IMR-90 (cell line): ENCODE data around the gene EDN2. TPM values are rescaled to one million over a fixed set of nuclear protein-coding genes. Genes with fewer than 3 reads are reported as not detected.

ENCODE experiments used
- ATAC-seq: fragments of 200-7000 bp; cut with Tn5 transposase; 2 replicates; pipeline ENCODE4 v1.9.1; 2020; ENCODE audit warnings: low read depth, mild to moderate bottlenecking, moderate library complexity
- BruUV-seq: library from RNA; stranded (reverse); fragments of 400-500 nt; replicated peaks from 2 replicates; lab custom pipeline; 2021; lab: Mats Ljungman, UMichigan
- CTCF ChIA-PET: fragments of 300-600 bp; formaldehyde crosslinking; extraction: SDS; loops from one replicate; lab custom pipeline; 2021; ENCODE audit warnings: antibody characterized with exemption; lab: Yijun Ruan, JAX
- POLR2A ChIA-PET: fragments of 300-600 bp; sonication (Branson Sonifier 250); formaldehyde crosslinking; loops from one replicate; lab custom pipeline; 2022; ENCODE audit warnings: antibody characterized with exemption; ENCODE audit not compliant: unreplicated experiment; lab: Charles Lee
- DNase-seq: peaks from one replicate; pipeline ENCODE4 v3.0.0; 2013
- H2AFZ ChIP-seq: replicated peaks from 2 replicates; pipeline ENCODE3; 2013; ENCODE audit warnings: low read length, mild to moderate bottlenecking; ENCODE audit not compliant: poor library complexity
- H2AK5ac ChIP-seq: 2 replicates; pipeline ENCODE4 v1.6.1; 2013; ENCODE audit warnings: low read depth, low read length, inconsistent platforms
- H2AK9ac ChIP-seq: replicated peaks from 2 replicates; pipeline ENCODE3; 2013; ENCODE audit warnings: mild to moderate bottlenecking, low read depth, low read length, moderate library complexity; ENCODE audit not compliant: poor library complexity
- H2BK120ac ChIP-seq: 2 replicates; pipeline ENCODE4 v1.6.1; 2013; ENCODE audit warnings: low read depth, low read length, inconsistent platforms
- H2BK15ac ChIP-seq: 3 replicates; pipeline ENCODE4 v1.6.1; 2013; ENCODE audit warnings: low read depth, low read length, inconsistent platforms
- H2BK20ac ChIP-seq: 2 replicates; pipeline ENCODE4 v1.6.1; 2013; ENCODE audit warnings: low read depth, mild to moderate bottlenecking, inconsistent platforms, low read length, moderate library complexity
- H2BK5ac ChIP-seq: 2 replicates; pipeline ENCODE4 v1.6.1; 2013; ENCODE audit warnings: mild to moderate bottlenecking, low read depth, low read length, inconsistent platforms; ENCODE audit not compliant: poor library complexity, severe bottlenecking
- H3K14ac ChIP-seq: replicated peaks from 2 replicates; pipeline ENCODE4 v1.6.1; 2013; ENCODE audit warnings: low read depth, low read length, inconsistent platforms
- H3K18ac ChIP-seq: 2 replicates; pipeline ENCODE4 v1.6.1; 2013; ENCODE audit warnings: low read depth, low read length, control low read depth
- H3K23ac ChIP-seq: 2 replicates; pipeline ENCODE4 v1.6.1; 2013; ENCODE audit warnings: low read depth, low read length, inconsistent platforms
- H3K27ac ChIP-seq: 2 replicates; pipeline ENCODE4 v1.5.1; 2013; ENCODE audit warnings: mild to moderate bottlenecking, control low read depth, low read length; ENCODE audit not compliant: insufficient read depth
- H3K27me3 ChIP-seq: 2 replicates; pipeline ENCODE4 v1.6.1; 2013; ENCODE audit warnings: low read length; ENCODE audit not compliant: control insufficient read depth, insufficient read depth
- H3K36me3 ChIP-seq: 2 replicates; pipeline ENCODE4 v1.6.1; 2013; ENCODE audit warnings: low read length, mixed read lengths; ENCODE audit not compliant: control insufficient read depth, insufficient read depth
- H3K4ac ChIP-seq: 2 replicates; pipeline ENCODE4 v1.6.1; 2013; ENCODE audit warnings: low read depth, low read length, inconsistent platforms
- H3K4me1 ChIP-seq: 2 replicates; pipeline ENCODE4 v1.6.1; 2013; ENCODE audit warnings: low read length, mixed read lengths; ENCODE audit not compliant: control insufficient read depth, insufficient read depth
- H3K4me2 ChIP-seq: 2 replicates; pipeline ENCODE4 v1.6.1; 2013; ENCODE audit warnings: low read depth, mild to moderate bottlenecking, control low read depth, low read length, moderate library complexity
- H3K4me3 ChIP-seq: 2 replicates; pipeline ENCODE4 v1.5.1; 2013; ENCODE audit warnings: low read depth, mild to moderate bottlenecking, control low read depth, low read length, moderate library complexity; ENCODE audit not compliant: insufficient read depth
- H3K56ac ChIP-seq: 2 replicates; pipeline ENCODE4 v1.6.1; 2013; ENCODE audit warnings: low read length, inconsistent platforms; ENCODE audit not compliant: insufficient read depth; ENCODE audit errors: extremely low read depth
- H3K79me1 ChIP-seq, 2 experiments: 2 replicates each; pipeline ENCODE4 v1.6.1; 2013; ENCODE audit warnings: low read length in 2 of 2, inconsistent platforms in 1 of 2, low read depth in 1 of 2
- H3K9ac ChIP-seq: 2 replicates; pipeline ENCODE4 v1.6.1; 2013; ENCODE audit warnings: low read depth, low read length, control low read depth
- H3K9me1 ChIP-seq: 2 replicates; pipeline ENCODE4 v1.6.1; 2013; ENCODE audit warnings: low read length, inconsistent platforms; ENCODE audit not compliant: insufficient read depth
- H3K9me3 ChIP-seq: 2 replicates; pipeline ENCODE4 v1.6.1; 2013; ENCODE audit warnings: low read length; ENCODE audit not compliant: control insufficient read depth, insufficient read depth
- H4K20me1 ChIP-seq: 2 replicates; pipeline ENCODE4 v1.6.1; 2013; ENCODE audit warnings: low read length, inconsistent platforms; ENCODE audit not compliant: insufficient read depth
- H4K5ac ChIP-seq: 2 replicates; pipeline ENCODE4 v1.6.1; 2013; ENCODE audit warnings: mild to moderate bottlenecking, low read depth, low read length, control low read depth
- H4K8ac ChIP-seq, 2 experiments: 2 replicates each; pipeline ENCODE4 v1.6.1; 2013; ENCODE audit warnings: low read depth in 2 of 2, low read length in 2 of 2, control low read depth in 1 of 2, inconsistent platforms in 1 of 2
- H4K91ac ChIP-seq: 2 replicates; pipeline ENCODE4 v1.6.1; 2013; ENCODE audit warnings: low read depth, low read length, inconsistent platforms; ENCODE audit not compliant: insufficient read depth
- BHLHE40 ChIP-seq: fragments of 150-350 bp; IDR thresholded peaks from 2 replicates; pipeline ENCODE4 v1.6.1; 2016; ENCODE audit warnings: mild to moderate bottlenecking, low read depth, low read length
- CEBPB ChIP-seq: IDR thresholded peaks from 2 replicates; pipeline ENCODE4 v1.6.1; 2012; ENCODE audit warnings: low read depth, low read length, improper control_type of control experiment
- CHD1 ChIP-seq: IDR thresholded peaks from 2 replicates; pipeline ENCODE4 v1.6.1; 2012; ENCODE audit warnings: low read depth, low read length, improper control_type of control experiment
- ELK1 ChIP-seq: fragments of 150-350 bp; IDR thresholded peaks from 2 replicates; pipeline ENCODE4 v1.6.1; 2016; ENCODE audit warnings: low read depth, mild to moderate bottlenecking, low read length, moderate library complexity, borderline replicate concordance
- FOS ChIP-seq: fragments of 150-350 bp; IDR thresholded peaks from 2 replicates; pipeline ENCODE4 v1.6.1; 2016; ENCODE audit warnings: low read depth, low read length
- MAFK ChIP-seq: IDR thresholded peaks from 2 replicates; pipeline ENCODE4 v1.6.1; 2012; ENCODE audit warnings: low read depth, low read length, improper control_type of control experiment
- MAZ ChIP-seq: IDR thresholded peaks from 2 replicates; pipeline ENCODE4 v1.6.1; 2012; ENCODE audit warnings: low read depth, mild to moderate bottlenecking, low read length, improper control_type of control experiment, moderate library complexity, borderline replicate concordance
- MXI1 ChIP-seq: IDR thresholded peaks from 2 replicates; pipeline ENCODE4 v1.6.1; 2012; ENCODE audit warnings: low read depth, mild to moderate bottlenecking, low read length, moderate library complexity, borderline replicate concordance
- NFE2L2 ChIP-seq: fragments of 150-350 bp; IDR thresholded peaks from 2 replicates; pipeline ENCODE4 v1.6.1; 2016; ENCODE audit warnings: low read depth, mild to moderate bottlenecking, low read length
- POLR2A ChIP-seq: IDR thresholded peaks from 2 replicates; pipeline ENCODE4 v1.6.1; 2012; ENCODE audit warnings: mild to moderate bottlenecking, low read depth, low read length
- RAD21 ChIP-seq: IDR thresholded peaks from 2 replicates; pipeline ENCODE4 v1.6.1; 2012; ENCODE audit warnings: low read length, improper control_type of control experiment
- RCOR1 ChIP-seq: IDR thresholded peaks from 2 replicates; pipeline ENCODE4 v1.6.1; 2012; ENCODE audit warnings: mild to moderate bottlenecking, low read length, improper control_type of control experiment; ENCODE audit not compliant: insufficient replicate concordance
- RFX5 ChIP-seq: IDR thresholded peaks from 2 replicates; pipeline ENCODE4 v1.8.0; 2012; ENCODE audit warnings: low read depth, mild to moderate bottlenecking, low read length, moderate library complexity
- SMC3 ChIP-seq: fragments of 150-350 bp; IDR thresholded peaks from 2 replicates; pipeline ENCODE4 v1.6.1; 2016; ENCODE audit warnings: low read depth, mild to moderate bottlenecking, antibody characterized with exemption, low read length, moderate library complexity
- USF2 ChIP-seq: fragments of 150-350 bp; IDR thresholded peaks from 2 replicates; pipeline ENCODE4 v1.6.1; 2017; ENCODE audit warnings: mild to moderate bottlenecking, antibody characterized with exemption, low read length, low read depth
- WGBS, 2 experiments: methylation state at CpG; one replicate each; pipeline versions ENCODE4 v1.1.5 to v1.1.7; 2013; ENCODE audit warnings: missing lambda C conversion rate in 2 of 2; ENCODE audit not compliant: insufficient read length in 1 of 2; ENCODE audit errors: extremely low coverage in 2 of 2; 5-methylcytosine and 5-hydroxymethylcytosine counted together
- dilution Hi-C: fragments of 300-500 bp; cut with HindIII; formaldehyde crosslinking; loops from one replicate; pipeline ENCODE4 v1.14.3; 2018; ENCODE audit warnings: low sequenced_read_pairs; ENCODE audit not compliant: unreplicated experiment
- in situ Hi-C: fragments of 300-500 bp; cut with MboI; formaldehyde crosslinking; loops from 3 replicates; pipeline ENCODE4 v1.14.3; 2019; ENCODE audit warnings: low sequenced_read_pairs, inconsistent platforms, mixed read lengths
- intact Hi-C: fragments of 100-400 bp; cut with micrococcal nuclease; formaldehyde crosslinking; loops from 2 replicates; pipeline ENCODE4 v1.10.0; 2022
- polyA plus RNA-seq, 3 experiments: library from polyadenylated mRNA; depleted of rRNA; stranded (reverse); fragments of >200 nt; gene quantifications; 2 replicates each; pipeline ENCODE4 v1.2.3, GENCODE V29; 2012; ENCODE audit warnings: low replicate concordance in 1 of 3
- total RNA-seq: library from RNA; depleted of rRNA; stranded (reverse); fragments of >200 nt; gene quantifications from 2 replicates; pipeline ENCODE4 v1.2.3, GENCODE V29; 2012
- TF ChIP-seq, protein P1 (sequence below): conservative IDR thresholded peaks from 2 replicates; pipeline ENCODE4 v1.5.1; 2012; ENCODE audit warnings: mild to moderate bottlenecking, low read depth, low read length, improper control_type of control experiment

The EDN2 gene
- total and polyA plus RNA-seq, 2 of the 4 experiments (the other 2 are of a cell fraction) = 0.27 TPM; not detected in 1

GRCh38 chr1:41508290-41508689 is 23.8 kb upstream of the EDN2 start:
- H2BK120ac ChIP-seq = no peak overlapping the region
- TF ChIP-seq RCOR1 (no peak), CEBPB (no peak), USF2 (no peak), MAZ (no peak), POLR2A (no peak), MAFK (no peak), BHLHE40 (no peak), CHD1 (no peak), RAD21 (no peak), RFX5 (no peak), NFE2L2 (no peak), FOS (no peak), MXI1 (no peak), ELK1 (no peak), SMC3 (no peak)
- TF ChIP-seq, protein P1, sequence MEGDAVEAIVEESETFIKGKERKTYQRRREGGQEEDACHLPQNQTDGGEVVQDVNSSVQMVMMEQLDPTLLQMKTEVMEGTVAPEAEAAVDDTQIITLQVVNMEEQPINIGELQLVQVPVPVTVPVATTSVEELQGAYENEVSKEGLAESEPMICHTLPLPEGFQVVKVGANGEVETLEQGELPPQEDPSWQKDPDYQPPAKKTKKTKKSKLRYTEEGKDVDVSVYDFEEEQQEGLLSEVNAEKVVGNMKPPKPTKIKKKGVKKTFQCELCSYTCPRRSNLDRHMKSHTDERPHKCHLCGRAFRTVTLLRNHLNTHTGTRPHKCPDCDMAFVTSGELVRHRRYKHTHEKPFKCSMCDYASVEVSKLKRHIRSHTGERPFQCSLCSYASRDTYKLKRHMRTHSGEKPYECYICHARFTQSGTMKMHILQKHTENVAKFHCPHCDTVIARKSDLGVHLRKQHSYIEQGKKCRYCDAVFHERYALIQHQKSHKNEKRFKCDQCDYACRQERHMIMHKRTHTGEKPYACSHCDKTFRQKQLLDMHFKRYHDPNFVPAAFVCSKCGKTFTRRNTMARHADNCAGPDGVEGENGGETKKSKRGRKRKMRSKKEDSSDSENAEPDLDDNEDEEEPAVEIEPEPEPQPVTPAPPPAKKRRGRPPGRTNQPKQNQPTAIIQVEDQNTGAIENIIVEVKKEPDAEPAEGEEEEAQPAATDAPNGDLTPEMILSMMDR = no peak
- no peak overlapping the region for H3K14ac ChIP-seq
- no peak overlapping the region for H2BK20ac ChIP-seq
- no peaks in the 10 kb centered on the region for H3K36me3 ChIP-seq
- ChIA-PET CTCF (no interaction called here), POLR2A (no interaction called here)
- no peak overlapping the region for H2BK15ac ChIP-seq
- no peak; the same call in 1 of the 2 replicates for ATAC-seq
- WGBS, 2 experiments = no CpG with 5 or more reads among the region's 2 CpGs
- 0 out of 2 replicates have a peak, but pooled peaks cover 4% of the 10 kb centered on the region for H3K9me1 ChIP-seq
- no peak overlapping the region for H2AK5ac ChIP-seq
- H3K18ac ChIP-seq = no peak overlapping the region
- H4K8ac ChIP-seq = no peak overlapping the region
- no TSS peak for BruUV-seq
- dilution Hi-C loops (no loop called here), in situ Hi-C loops (no loop called here), intact Hi-C loops (no loop called here)
- no peaks in the 10 kb centered on the region; the same call in 1 of the 2 replicates for H3K27me3 ChIP-seq
- H4K5ac ChIP-seq = no peak overlapping the region
- no peak overlapping the region for H3K27ac ChIP-seq
- no peak overlapping the region for H3K4ac ChIP-seq
- H4K91ac ChIP-seq = no peak overlapping the region
- no peak overlapping the region for H3K4me2 ChIP-seq
- no peak overlapping the region for H2AFZ ChIP-seq
- no peak overlapping the region for H3K23ac ChIP-seq
- H3K79me1 ChIP-seq = no peaks in the 10 kb centered on the region
- H3K9ac ChIP-seq = no peak overlapping the region
- no peaks in the 10 kb centered on the region for H4K20me1 ChIP-seq
- no peak overlapping the region for H2BK5ac ChIP-seq
- no peak for DNase-seq
- no peak overlapping the region for H3K4me3 ChIP-seq
- no peak overlapping the region for H2AK9ac ChIP-seq
- H3K56ac ChIP-seq = no peak overlapping the region
- H3K4me1 ChIP-seq = no peaks in the 10 kb centered on the region
- no peaks in the 10 kb centered on the region for H3K9me3 ChIP-seq
